HG02885 (cell line): ENCODE measurements around the gene CRACDL.
"Not testable (repeated sequence)": the region's sequence is repeated elsewhere in the genome, so short reads cannot be mapped to it uniquely, and the experiment has no call there.

Experiments used
- ATAC-seq: cut with Tn5 transposase; IDR thresholded peaks from one replicate; pipeline ENCODE4 v1.9.1; 2021; ENCODE audit warnings: mild to moderate bottlenecking; ENCODE audit not compliant: unreplicated experiment, poor library complexity

Gene CRACDL

GRCh38 chr2:98907966-98908905 is 27.8 kb downstream of the CRACDL start:
- no peak for ATAC-seq

GRCh38 chr2:98907385-98907784 is 28.6 kb downstream of the CRACDL start:
- ATAC-seq, result no peak

GRCh38 chr2:98903767-98904485 is 32.1 kb downstream of the CRACDL start:
- no peak for ATAC-seq

DNA sequence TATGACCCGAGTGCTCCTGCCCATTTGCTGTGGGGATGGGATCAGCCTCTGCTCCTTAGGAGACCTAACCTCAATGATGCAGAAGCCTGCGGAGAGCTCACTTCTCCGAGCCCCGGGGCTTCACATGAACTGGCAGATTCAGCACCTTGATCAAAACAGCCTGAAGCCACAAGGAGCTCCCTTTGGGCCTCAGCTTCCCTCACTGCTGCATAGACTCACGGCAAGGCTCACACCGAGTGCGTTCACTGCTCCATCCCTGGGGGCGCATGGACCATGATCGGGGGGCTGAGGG is 33.0 kb downstream of the CRACDL start:
- no peak for ATAC-seq

DNA sequence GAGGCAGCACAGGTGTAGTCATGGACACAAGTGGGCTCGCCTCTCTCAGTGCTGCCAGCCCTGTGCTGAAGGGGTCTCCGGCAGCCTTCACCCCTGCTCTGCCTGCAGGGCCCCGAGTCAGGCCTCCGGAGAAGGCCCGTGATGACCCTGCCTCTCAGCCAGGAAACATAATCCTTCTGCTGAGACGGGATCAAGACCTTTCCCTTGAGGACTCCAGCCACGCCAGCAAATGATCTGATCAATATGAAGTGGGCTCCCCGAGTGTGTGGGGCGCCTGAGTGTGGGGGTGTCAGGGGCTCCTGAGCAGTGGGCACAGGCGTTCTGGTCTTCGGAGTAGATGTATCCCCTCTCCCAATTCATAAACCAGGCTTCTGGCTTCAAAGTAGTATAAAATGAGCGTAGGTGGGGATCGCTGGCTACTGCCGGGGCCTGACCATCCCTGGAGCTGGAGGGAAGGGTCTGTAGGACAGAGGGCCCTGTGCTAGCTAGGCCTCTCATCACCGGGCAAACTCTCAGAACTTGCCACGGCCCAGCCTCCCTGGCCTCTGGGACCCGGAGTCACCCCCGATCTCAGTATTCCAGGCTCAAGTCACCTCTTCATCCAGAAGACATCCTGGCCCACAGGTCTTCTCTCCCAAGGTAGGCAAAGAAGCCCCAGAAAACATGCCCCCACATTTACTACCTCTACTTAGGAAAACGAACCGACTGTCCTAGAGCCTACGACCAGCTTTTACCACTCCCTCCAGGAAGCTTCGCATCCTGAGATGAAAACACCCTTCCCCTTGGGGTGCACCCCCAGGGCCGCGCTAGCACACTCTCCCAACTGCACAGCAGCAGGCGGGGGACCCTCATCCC is 33.6 kb downstream of the CRACDL start:
- no peak for ATAC-seq

- no peak for ATAC-seq
Observed at GRCh38 chr2:98901702-98902101, 34.3 kb downstream of the CRACDL start.

- no peak for ATAC-seq
Observed at GRCh38 chr2:98901291-98901690, 34.7 kb downstream of the CRACDL start.

DNA sequence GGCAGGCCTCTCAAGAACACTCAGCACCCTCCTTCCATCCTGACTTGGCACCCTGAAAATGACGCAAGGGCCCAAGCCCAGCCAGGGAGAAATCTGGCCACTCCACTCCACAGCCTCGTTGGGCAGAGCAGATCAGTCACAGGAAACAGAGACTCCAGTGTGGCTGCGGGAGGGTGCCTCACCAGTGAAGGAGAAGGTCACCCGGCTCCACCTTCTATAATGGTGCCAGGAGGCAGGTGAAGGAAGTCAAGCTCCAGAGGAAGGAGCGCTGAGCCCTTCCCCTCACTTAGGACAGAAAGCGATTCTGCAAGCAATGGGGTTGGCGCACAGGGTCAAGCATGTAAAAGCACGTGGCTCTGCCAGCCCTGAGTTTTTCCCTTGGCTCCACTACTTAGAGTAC is 35.3 kb downstream of the CRACDL start:
- ATAC-seq, result no peak

DNA sequence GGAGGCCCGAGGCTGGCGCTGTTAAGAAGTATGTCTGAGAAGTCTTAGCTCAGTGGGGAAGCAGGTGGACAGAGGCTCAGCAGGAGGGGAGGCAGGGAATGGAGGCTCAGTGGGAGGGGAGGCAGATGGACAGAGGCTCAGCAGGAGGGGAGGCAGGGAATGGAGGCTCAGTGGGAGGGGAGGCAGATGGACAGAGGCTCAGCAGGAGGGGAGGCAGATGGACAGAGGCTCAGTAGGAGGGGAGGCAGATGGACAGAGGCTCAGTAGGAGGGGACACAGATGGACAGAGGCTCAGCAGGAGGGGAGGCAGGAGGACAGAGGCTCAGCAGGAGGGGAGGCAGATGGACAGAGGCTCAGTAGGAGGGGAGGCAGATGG is 36.3 kb downstream of the CRACDL start:
- ATAC-seq, result not testable (repeated sequence)

- ATAC-seq, result no peak
Observed at GRCh38 chr2:98899041-98899702, 36.9 kb downstream of the CRACDL start.

DNA sequence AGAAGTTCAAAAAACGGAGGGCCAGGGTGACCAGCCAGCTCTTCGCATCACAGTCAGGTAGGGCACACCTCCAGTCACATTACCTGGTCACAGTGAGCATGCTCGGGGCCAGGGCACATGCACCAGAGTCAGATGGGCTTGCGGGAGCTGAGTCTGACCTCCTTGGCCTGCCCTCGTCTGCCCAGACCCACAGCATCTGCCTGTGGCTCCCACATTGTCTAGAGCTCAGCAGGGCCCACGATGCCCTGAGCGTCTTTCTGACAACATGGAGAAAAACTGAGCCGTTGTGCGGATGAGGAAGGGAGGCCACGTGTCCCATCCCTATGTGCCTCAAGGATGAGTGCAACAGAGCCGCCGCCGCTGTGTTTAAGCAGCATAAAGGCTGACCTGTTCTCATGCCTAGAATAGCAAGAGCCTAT is 37.6 kb downstream of the CRACDL start:
- ATAC-seq, result no peak

DNA sequence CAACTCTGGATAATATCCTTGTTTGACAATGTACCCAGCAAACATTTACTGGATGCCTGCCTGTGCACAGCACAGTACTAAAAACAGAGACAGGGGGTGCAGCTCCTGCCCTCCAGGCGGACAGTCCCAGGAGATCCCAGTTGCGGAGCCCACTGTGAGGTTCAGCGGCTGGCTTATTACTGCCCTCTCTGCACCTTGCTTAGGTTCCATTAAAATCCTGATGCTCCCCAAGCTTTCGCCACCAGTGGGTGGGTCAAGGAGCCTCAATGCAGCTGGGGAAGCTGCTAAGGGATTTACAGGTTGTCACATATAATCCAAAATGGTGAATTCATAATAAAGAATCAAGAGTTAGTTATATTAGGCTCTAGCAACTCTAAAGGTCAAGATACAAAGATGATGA is 38.3 kb downstream of the CRACDL start:
- ATAC-seq, result no peak

- no peak for ATAC-seq
Observed at GRCh38 chr2:98896944-98897343, 39.1 kb downstream of the CRACDL start.

GRCh38 chr2:98896416-98896815 is 39.6 kb downstream of the CRACDL start:
- ATAC-seq, result no peak

- no peak for ATAC-seq
Observed at GRCh38 chr2:98895901-98896300, 40.1 kb downstream of the CRACDL start.

DNA sequence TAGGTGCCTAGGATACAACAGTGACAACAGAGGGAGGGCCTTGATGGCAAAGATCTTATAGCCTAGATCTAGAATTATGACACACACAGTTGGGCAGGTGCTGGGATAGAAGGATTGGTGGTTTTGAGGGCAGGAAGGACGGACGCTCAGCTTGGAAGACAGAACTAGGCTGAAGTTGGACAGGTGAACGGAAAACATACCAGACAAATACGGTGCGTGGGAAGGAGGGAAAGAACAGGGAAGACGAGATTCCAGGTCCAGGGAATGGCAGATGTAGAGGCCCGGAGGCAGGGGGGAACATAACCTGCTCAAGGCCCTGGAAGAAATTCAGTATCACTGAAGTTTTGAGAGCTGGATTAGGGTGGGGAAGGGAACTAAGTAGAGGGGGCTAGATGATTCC is 40.8 kb downstream of the CRACDL start:
- ATAC-seq, result no peak

DNA sequence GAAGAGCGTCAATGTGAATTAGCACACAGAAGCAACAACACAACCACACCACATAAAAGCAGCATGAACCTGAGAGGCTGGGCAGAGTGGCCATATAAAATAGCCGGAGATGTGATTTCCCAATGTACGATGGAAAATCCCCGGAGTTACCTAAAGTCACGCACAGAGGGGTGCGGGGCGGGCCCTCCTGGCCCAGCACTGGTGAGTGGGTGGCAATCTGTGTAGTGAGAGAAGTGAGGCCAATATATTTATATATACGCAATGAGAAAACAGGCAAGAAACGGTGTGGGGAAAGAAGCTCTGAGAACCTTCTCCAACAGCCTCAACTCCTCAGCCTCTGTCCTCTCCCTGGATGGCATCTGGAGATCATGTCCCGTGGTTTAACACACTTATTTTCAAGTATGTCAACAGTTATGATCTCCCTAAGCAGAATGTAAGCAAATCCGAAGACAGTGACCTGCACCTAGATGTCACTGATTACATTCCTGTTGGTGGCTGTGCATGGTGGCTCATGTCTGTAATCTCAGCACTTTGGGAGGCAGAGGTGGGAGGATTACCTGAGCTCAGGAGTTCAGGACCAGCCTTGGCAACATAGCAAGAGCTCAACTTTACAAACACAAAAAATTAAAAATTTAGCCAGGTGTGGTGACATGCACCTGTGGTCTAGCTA is 41.6 kb downstream of the CRACDL start:
- no peak for ATAC-seq

DNA sequence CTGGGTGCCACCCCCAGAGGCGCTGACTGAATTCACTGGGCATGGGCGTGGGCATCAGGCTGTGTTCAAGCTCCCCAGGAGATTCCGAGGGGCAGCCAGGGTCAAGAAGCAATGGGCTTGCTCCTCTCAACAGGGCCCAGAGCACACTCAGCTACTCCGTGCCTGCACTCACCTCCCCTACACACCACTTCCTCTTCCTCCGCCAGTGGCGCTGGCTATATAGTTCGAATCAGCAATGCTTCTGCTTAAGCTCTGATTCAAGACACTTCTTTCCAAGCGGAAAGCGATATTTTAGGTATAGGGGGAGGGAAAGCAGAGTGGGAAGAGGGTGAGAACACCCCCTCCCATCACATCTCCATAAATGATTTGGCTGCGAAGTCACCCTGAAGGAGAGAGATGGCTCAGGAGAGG is 42.1 kb downstream of the CRACDL start:
- ATAC-seq, result no peak

GRCh38 chr2:98892871-98893270 is 43.2 kb downstream of the CRACDL start:
- no peak for ATAC-seq

DNA sequence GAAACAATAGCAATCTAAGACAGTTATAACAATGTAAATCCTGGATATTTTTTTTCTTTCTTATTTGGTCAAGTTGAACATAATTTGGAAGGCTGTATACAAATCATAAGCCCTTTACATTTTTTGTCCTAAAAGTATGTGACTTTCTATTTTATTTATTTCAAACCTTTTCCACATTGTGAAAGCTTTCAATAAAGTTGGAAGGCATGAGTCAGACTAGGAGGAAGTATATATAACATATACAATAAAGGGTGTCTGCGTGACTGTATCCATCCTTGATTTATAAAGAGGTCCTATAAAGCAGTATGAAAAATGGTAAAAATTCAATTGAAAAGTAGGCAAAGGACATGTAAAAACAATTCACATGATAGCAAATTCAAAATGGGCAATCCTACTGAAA is 44.4 kb downstream of the CRACDL start:
- no peak for ATAC-seq
